Immature natural killer cell (primary cell): ENCODE data around the gene LMF1. TPM values are rescaled to one million over a fixed set of nuclear protein-coding genes. Genes with fewer than 3 reads are reported as not detected.
A peak's percentile ranks its signal among the peaks of the same experiment; 100 is the strongest.

ENCODE experiments used
- DNase-seq, 3 donors: peaks; one replicate each; pipeline ENCODE4 v3.0.0; 2022; ENCODE audit warnings: mixed read lengths in 1 of 3
- H3K27ac Mint-ChIP-seq, 6 donors: one replicate each; pipeline ENCODE4 v1.8.0; 2020; ENCODE audit warnings: mixed read lengths in 6 of 6, mild to moderate bottlenecking in 5 of 6, inconsistent platforms in 4 of 6, moderate library complexity in 3 of 6
- H3K27me3 Mint-ChIP-seq, 3 donors: one replicate each; pipeline ENCODE4 v1.8.0; 2020 to 2021; ENCODE audit warnings: low read depth in 3 of 3, mild to moderate bottlenecking in 3 of 3, mixed read lengths in 3 of 3, moderate library complexity in 3 of 3, inconsistent platforms in 1 of 3
- H3K36me3 Mint-ChIP-seq, 3 donors: one replicate each; pipeline ENCODE4 v1.8.0; 2020; ENCODE audit warnings: mixed read lengths in 3 of 3, inconsistent platforms in 2 of 3, mild to moderate bottlenecking in 2 of 3
- H3K4me1 Mint-ChIP-seq, 2 donors: one replicate each; pipeline ENCODE4 v1.8.0; 2020; ENCODE audit warnings: inconsistent platforms in 2 of 2, mild to moderate bottlenecking in 2 of 2, mixed read lengths in 2 of 2, moderate library complexity in 1 of 2
- H3K4me3 Mint-ChIP-seq, 5 donors: one replicate each; pipeline ENCODE4 v1.8.0; 2020; ENCODE audit warnings: mild to moderate bottlenecking in 5 of 5, mixed read lengths in 5 of 5, inconsistent platforms in 3 of 5, moderate library complexity in 3 of 5
- H3K9me3 Mint-ChIP-seq, 6 donors: one replicate each; pipeline ENCODE4 v1.8.0; 2020; ENCODE audit warnings: mild to moderate bottlenecking in 6 of 6, mixed read lengths in 6 of 6, inconsistent platforms in 4 of 6, moderate library complexity in 3 of 6
- polyA plus RNA-seq, 3 donors: library from polyadenylated mRNA; unstranded; fragments of 300-500 nt; fragmentation: Illumina TruSeq; gene quantifications; one replicate each; pipeline ENCODE4 v1.2.3, GENCODE V29; 2021

LMF1 gene
- polyA plus RNA-seq, 3 donors from 2014 or later: 12.2 to 15.5 (median 12.6) TPM

- Mint-ChIP-seq H3K27ac (no peak overlapping the region), H3K9me3 (peaks cover 2 to 13% (median 12%) of the 10 kb centered on the region in 6 donors), H3K4me1 (no peaks in the 10 kb centered on the region), H3K27me3 (peaks cover 0 to 3% (median 2%) of the 10 kb centered on the region in 3 donors), H3K4me3 (no peak overlapping the region), H3K36me3 (no peaks in the 10 kb centered on the region)
- DNase-seq: no peak
Measured at GRCh38 chr16:833411-833810, 137.4 kb downstream of the LMF1 start.

GRCh38 chr16:832652-833336 lies 138.0 kb downstream of the LMF1 start:
- Mint-ChIP-seq H3K27me3 (peaks cover 0 to 5% (median 0%) of the 10 kb centered on the region in 3 donors), H3K4me3 (no peak overlapping the region), H3K4me1 (no peaks in the 10 kb centered on the region), H3K9me3 (peaks cover 2 to 13% (median 10%) of the 10 kb centered on the region in 6 donors), H3K27ac (no peak overlapping the region), H3K36me3 (no peaks in the 10 kb centered on the region)
- no peak for DNase-seq

GRCh38 chr16:831571-832413 lies 139.0 kb downstream of the LMF1 start:
- Mint-ChIP-seq H3K27ac (no peak overlapping the region), H3K9me3 (peaks cover 2 to 10% (median 7%) of the 10 kb centered on the region in 6 donors), H3K4me3 (no peak overlapping the region), H3K36me3 (no peaks in the 10 kb centered on the region), H3K4me1 (no peaks in the 10 kb centered on the region), H3K27me3 (peaks cover 0 to 5% (median 0%) of the 10 kb centered on the region in 3 donors)
- DNase-seq: no peak

DNA sequence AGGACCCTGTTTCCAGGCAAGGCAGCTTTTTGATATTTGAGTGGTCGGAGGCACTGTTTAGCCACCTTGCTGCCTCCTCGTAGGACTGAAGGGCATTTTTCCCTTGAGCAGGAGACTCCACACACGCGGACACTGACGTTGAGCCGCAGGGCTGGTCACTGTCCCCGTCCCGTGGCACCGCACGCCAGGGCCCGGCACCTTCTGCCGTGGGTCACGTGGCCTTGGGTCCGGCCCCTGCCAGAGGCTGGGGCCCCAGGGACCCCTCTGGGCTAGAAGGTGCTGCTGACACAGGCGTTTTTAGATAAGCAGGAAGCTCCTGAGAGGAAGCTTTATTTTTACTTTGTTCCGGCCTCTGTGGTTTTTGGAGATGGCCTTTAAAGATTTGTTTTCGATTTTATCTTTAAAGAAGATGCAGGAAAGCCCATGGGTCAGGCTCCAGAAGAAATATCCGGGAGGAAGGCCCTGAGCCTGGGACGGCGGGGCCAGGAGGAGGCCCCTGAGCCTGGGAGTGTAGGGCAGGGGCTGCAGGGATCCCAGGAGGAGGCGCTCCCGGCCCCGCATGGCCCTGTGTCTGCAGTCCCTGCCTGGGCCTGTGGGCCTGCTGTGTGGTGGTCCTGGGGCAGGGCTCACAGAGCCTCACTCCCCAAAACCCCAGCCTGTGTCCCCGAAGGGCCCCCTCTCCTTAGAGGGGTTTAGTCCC lies 139.8 kb downstream of the LMF1 start:
- Mint-ChIP-seq H3K27ac (no peak overlapping the region), H3K4me1 (no peaks in the 10 kb centered on the region), H3K27me3 (peaks cover 0 to 5% (median 0%) of the 10 kb centered on the region in 3 donors), H3K4me3 (no peak overlapping the region), H3K36me3 (no peaks in the 10 kb centered on the region), H3K9me3 (peaks cover 0 to 3% (median under 1%) of the 10 kb centered on the region in 6 donors)
- no peak for DNase-seq

GRCh38 chr16:830107-830870 lies 140.5 kb downstream of the LMF1 start:
- no peaks in the 10 kb centered on the region for H3K4me1 Mint-ChIP-seq
- H3K4me3 Mint-ChIP-seq: peak overlapping the region in 1 of 5 donors; percentile 12
- peak overlapping the region in 1 of 6 donors; percentile 50 for H3K27ac Mint-ChIP-seq
- H3K27me3 Mint-ChIP-seq: peaks cover 0 to 5% (median 2%) of the 10 kb centered on the region in 3 donors
- no peaks in the 10 kb centered on the region for H3K36me3 Mint-ChIP-seq
- no peaks in the 10 kb centered on the region for H3K9me3 Mint-ChIP-seq
- no peak for DNase-seq

GRCh38 chr16:828891-829290 lies 141.9 kb downstream of the LMF1 start:
- H3K27me3 Mint-ChIP-seq: peaks cover 0 to 5% (median 2%) of the 10 kb centered on the region in 3 donors
- H3K4me1 Mint-ChIP-seq: no peaks in the 10 kb centered on the region
- H3K36me3 Mint-ChIP-seq: no peaks in the 10 kb centered on the region
- no peak for DNase-seq
- H3K4me3 Mint-ChIP-seq: no peak overlapping the region
- no peaks in the 10 kb centered on the region for H3K9me3 Mint-ChIP-seq
- no peak overlapping the region for H3K27ac Mint-ChIP-seq

GRCh38 chr16:827513-827912 lies 143.3 kb downstream of the LMF1 start:
- DNase-seq: no peak
- Mint-ChIP-seq H3K9me3 (no peaks in the 10 kb centered on the region), H3K4me3 (no peak overlapping the region), H3K4me1 (no peaks in the 10 kb centered on the region), H3K36me3 (no peaks in the 10 kb centered on the region), H3K27me3 (peaks cover 0 to 5% (median 2%) of the 10 kb centered on the region in 3 donors), H3K27ac (no peak overlapping the region)

DNA sequence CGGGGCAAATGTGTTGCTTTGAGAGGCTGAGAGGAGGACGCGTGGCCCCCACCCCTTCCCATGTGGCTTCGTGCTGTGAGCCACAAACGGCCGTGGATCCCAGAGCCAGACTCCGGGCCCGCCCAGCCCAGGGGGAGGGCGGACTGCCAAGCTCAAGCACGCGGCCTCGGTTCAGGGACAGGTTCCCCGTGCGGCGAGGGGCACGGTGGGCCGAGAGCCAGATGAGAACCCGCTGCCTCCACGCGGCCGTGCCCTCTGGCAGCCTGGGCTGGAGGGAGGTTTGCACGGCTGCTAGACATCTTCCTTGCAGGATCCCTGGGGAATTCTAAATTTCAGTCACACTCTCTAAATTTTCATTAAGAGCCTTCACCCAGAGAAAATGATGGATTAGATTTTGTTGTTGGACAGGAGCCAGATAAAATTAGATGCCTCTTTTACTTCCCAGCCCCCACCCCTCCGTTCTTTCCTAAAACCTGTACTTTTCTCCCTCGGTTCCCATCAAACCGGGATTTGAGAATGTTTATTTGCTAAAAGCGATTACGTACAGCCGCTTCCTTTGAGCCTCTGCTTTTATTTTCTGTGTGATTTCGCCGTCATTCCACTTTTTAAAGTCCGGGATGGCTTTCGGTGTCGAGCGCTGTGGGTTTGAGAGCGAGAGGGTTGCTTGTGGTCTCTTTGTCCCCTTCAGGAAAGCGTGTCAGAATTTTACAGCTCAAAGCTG lies 145.3 kb downstream of the LMF1 start:
- H3K9me3 Mint-ChIP-seq: no peaks in the 10 kb centered on the region
- H3K27me3 Mint-ChIP-seq: peaks cover 2 to 5% (median 4%) of the 10 kb centered on the region in 3 donors
- H3K4me1 Mint-ChIP-seq: no peaks in the 10 kb centered on the region
- H3K27ac Mint-ChIP-seq: no peak overlapping the region
- H3K4me3 Mint-ChIP-seq: no peak overlapping the region
- no peaks in the 10 kb centered on the region for H3K36me3 Mint-ChIP-seq
- DNase-seq: no peak

- no peak overlapping the region for H3K4me3 Mint-ChIP-seq
- peaks cover 0 to 4% of the 10 kb centered on the region in 2 donors for H3K4me1 Mint-ChIP-seq
- peaks cover 2 to 5% (median 4%) of the 10 kb centered on the region in 3 donors for H3K27me3 Mint-ChIP-seq
- no peaks in the 10 kb centered on the region for H3K36me3 Mint-ChIP-seq
- DNase-seq: no peak
- H3K27ac Mint-ChIP-seq: no peak overlapping the region
- H3K9me3 Mint-ChIP-seq: no peaks in the 10 kb centered on the region
Measured at GRCh38 chr16:824601-825000, 146.2 kb downstream of the LMF1 start.

DNA sequence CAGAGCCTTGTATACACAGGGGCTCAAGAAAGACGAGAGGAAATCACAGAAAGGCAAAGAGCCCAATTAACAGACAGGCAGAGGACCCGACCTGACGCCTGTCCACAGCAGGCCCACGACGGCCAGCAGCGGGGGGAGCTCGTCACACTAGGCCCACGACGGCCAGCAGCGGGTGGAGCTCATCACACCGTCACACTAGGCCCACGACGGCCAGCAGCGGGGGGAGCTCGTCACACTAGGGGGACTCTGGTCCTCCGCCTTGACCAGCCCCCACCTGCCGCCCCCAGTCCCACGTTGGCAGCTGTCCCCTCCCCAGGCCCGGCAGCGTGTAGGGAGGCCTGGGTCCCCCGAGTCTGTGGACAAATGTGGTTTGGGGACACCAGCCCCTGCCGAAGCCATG lies 146.6 kb downstream of the LMF1 start:
- no peak overlapping the region for H3K27ac Mint-ChIP-seq
- no peak overlapping the region for H3K4me3 Mint-ChIP-seq
- no peak for DNase-seq
- peaks cover under 1 to 7% of the 10 kb centered on the region in 2 donors for H3K4me1 Mint-ChIP-seq
- H3K9me3 Mint-ChIP-seq: no peaks in the 10 kb centered on the region
- H3K27me3 Mint-ChIP-seq: peaks cover 2 to 7% (median 4%) of the 10 kb centered on the region in 3 donors
- no peaks in the 10 kb centered on the region for H3K36me3 Mint-ChIP-seq

- H3K36me3 Mint-ChIP-seq: no peaks in the 10 kb centered on the region
- no peak for DNase-seq
- no peaks in the 10 kb centered on the region for H3K9me3 Mint-ChIP-seq
- peaks cover 1 to 7% of the 10 kb centered on the region in 2 donors for H3K4me1 Mint-ChIP-seq
- no peak overlapping the region for H3K4me3 Mint-ChIP-seq
- H3K27me3 Mint-ChIP-seq: peaks cover 4% of the 10 kb centered on the region in 3 donors
- H3K27ac Mint-ChIP-seq: no peak overlapping the region
Measured at GRCh38 chr16:822909-823297, 147.9 kb downstream of the LMF1 start.

DNA sequence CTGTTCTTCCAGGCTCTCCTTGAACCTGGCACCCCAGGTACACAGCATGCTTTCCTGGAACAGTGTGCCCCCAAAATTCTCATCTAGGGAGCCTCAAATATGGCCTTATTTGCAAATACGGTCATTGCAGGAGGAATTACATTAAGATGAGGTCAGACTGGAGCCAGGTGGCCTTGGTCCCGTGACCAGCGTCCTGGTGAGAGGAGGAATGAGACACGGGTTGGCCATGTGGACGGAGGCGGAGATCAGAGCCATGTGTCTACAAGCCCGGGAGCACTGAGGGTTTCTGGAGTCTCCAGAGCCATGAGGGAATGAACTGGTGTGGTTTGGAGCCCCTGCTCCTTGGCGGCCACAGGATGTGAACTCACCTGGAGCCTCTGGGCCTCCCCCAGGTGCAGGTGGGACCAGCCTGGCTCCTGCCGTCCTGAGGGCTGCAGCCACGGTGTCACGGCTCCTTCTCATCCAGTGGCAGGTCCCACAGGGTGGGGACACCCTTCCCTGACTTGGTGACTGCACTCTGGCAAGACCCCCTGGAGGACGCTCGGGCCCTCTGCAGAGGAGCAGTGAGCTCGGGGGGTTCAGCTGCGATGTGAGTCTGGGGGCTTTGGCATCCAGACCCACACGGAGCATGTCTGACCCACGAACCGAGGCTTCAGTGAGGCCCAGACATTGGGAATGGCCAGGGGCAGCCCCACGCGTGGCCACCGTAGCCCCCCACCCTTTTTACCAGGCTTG lies 148.4 kb downstream of the LMF1 start:
- H3K4me1 Mint-ChIP-seq: peaks cover 1 to 7% of the 10 kb centered on the region in 2 donors
- no peak overlapping the region for H3K4me3 Mint-ChIP-seq
- H3K27me3 Mint-ChIP-seq: peaks cover 4% of the 10 kb centered on the region in 3 donors
- H3K27ac Mint-ChIP-seq: no peak overlapping the region
- no peaks in the 10 kb centered on the region for H3K36me3 Mint-ChIP-seq
- no peak for DNase-seq
- no peaks in the 10 kb centered on the region for H3K9me3 Mint-ChIP-seq
